BLaER1 treated with 17β-estradiol and CSF1 and Interleukin-3, amounts not matched to agents 10 nM and 100 nM (cell line): ENCODE data around the gene RPS6KA2.
"Not testable (repeated sequence)": the region's sequence is repeated elsewhere in the genome, so short reads cannot be mapped to it uniquely, and the experiment has no call there.

Experiments used
- H3K27ac ChIP-seq, 11 experiments: shearing (Covaris generic); formaldehyde crosslinking; 2 replicates each; pipeline ENCODE4 v1.8.1; 2022
- H3K27me3 ChIP-seq, 11 experiments: shearing (Covaris generic); formaldehyde crosslinking; 2 replicates each; pipeline ENCODE4 v1.8.1; 2022
- H3K36me3 ChIP-seq, 11 experiments: shearing (Covaris generic); formaldehyde crosslinking; 2 replicates each; pipeline ENCODE4 v1.8.1; 2022
- H3K4me1 ChIP-seq, 10 experiments: shearing (Covaris generic); formaldehyde crosslinking; 2 replicates each; pipeline ENCODE4 v1.8.1; 2022
- H3K4me2 ChIP-seq, 11 experiments: shearing (Covaris generic); formaldehyde crosslinking; 2 replicates each; pipeline ENCODE4 v1.8.1; 2022
- H3K4me3 ChIP-seq, 10 experiments: shearing (Covaris generic); formaldehyde crosslinking; 2 replicates each; pipeline ENCODE4 v1.8.1; 2022
- H3K9ac ChIP-seq, 11 experiments: shearing (Covaris generic); formaldehyde crosslinking; 2 replicates each; pipeline ENCODE4 v1.8.1; 2022
- H3K9me3 ChIP-seq, 11 experiments: shearing (Covaris generic); formaldehyde crosslinking; replicated peaks in 1 of 11; 2 replicates each; pipeline ENCODE4 v1.8.1; 2022
- H4K20me1 ChIP-seq, 11 experiments: shearing (Covaris generic); formaldehyde crosslinking; 2 replicates each; pipeline ENCODE4 v1.8.1; 2022
- Cebpa-rat ChIP-seq, 11 experiments: shearing (Covaris generic); IDR thresholded peaks; 2 replicates each; pipeline ENCODE4 v1.8.1; 2022

RPS6KA2 gene

DNA sequence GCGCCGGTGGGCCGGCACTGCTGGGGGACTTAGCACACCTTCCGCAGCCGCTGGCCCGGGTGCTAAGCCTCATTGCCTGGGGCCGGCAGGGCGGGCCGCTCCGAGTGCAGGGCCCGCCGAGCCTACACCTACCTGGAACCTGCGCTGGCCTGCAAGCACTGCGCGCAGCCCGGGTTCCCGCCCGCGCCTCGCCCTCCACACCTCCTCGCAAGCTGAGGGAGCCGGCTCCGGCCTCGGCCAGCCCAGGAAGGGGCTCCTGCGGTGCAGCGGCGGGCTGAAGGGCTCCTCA, 233.6 kb downstream of the RPS6KA2 start:
- Histone ChIP-seq H3K36me3 (no peaks in the 10 kb centered on the region), H4K20me1 (no peaks in the 10 kb centered on the region), H3K9ac (no peak overlapping the region), H3K27me3 (no peaks in the 10 kb centered on the region), H3K4me1 (peaks cover 5 to 22% (median 16%) of the 10 kb centered on the region in 10 experiments; a peak in 19 of 20 replicates), H3K4me2 (no peak overlapping the region), H3K27ac (no peak overlapping the region), H3K9me3 (peaks cover 0 to 8% (median 0%) of the 10 kb centered on the region in 11 experiments; a peak in 5 of 22 replicates), H3K4me3 (no peak overlapping the region)
- TF ChIP-seq Cebpa-rat (IDR thresholded peaks at IDR 0.05), result no peak

DNA sequence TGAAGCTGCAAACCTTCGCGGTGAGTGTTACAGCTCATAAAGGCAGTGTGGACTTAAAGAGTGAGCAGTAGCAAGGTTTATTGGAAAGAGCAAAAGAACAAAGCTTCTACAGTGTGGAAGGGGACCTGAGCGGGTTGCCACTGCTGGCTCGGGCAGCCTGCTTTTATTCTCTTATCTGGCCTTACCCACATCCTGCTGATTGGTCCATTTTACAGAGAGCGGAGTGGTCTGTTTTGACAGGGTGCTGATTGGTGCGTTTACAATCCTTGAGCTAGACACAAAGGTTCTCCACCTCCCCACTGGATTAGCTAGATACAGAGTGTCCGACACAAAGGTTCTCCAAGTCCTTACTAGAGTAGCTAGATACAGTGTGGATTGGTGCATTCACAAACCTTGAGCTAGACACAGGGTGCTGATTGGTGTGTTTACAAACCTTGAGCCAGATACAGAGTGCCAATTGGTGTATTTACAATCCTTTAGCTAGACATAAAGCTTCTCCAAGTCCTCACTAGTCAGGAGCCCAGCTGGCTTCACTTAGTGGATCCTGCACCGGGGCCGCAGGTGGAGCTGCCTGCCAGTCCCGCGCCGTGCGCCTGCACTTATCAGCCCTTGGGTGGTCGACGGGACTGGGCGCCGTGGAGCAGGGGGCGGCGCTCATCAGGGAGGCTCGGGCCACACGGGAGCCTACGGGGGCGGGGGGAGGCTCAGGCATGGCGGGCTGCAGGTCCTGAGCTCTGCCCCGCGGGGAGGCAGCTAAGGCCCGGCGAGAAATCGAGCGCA, 234.1 kb downstream of the RPS6KA2 start:
- peaks cover 0 to 17% (median 10%) of the 10 kb centered on the region in 10 experiments; a peak in 16 of 20 replicates for H3K4me1 ChIP-seq
- H3K4me3 ChIP-seq, H3K4me2 ChIP-seq, H3K27me3 ChIP-seq, H3K36me3 ChIP-seq, H3K27ac ChIP-seq, H3K9me3 ChIP-seq, H4K20me1 ChIP-seq, H3K9ac ChIP-seq: not testable (repeated sequence)

DNA sequence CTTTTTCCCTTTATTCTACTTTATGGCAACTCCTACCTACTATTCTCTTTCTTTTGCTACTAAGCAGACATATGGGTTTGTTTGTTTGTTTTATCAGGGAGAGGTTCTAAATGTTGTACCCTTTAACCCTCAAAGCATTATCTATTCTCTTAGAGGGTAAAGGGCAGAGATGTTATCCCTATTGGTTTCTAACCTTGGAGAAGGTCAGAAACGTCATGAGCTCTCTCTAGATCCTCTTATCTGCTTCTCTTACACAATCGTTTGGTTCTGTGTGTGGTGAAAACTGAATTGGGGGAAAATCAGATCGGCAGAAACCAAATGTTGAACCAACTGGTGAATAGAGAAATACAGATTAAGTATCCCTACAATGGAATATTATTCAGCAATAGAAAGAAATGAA, 237.9 kb downstream of the RPS6KA2 start:
- H3K9me3 ChIP-seq, result no peaks in the 10 kb centered on the region
- no peaks in the 10 kb centered on the region for H3K36me3 ChIP-seq
- no peak for TF ChIP-seq Cebpa-rat (IDR thresholded peaks at IDR 0.05)
- H3K4me2 ChIP-seq, result no peak overlapping the region
- no peaks in the 10 kb centered on the region for H3K27me3 ChIP-seq
- no peak overlapping the region for H3K27ac ChIP-seq
- no peaks in the 10 kb centered on the region for H4K20me1 ChIP-seq
- H3K4me3 ChIP-seq, result no peak overlapping the region
- peaks cover 3 to 11% (median 6%) of the 10 kb centered on the region in 10 experiments for H3K4me1 ChIP-seq
- H3K9ac ChIP-seq, result no peak overlapping the region

DNA sequence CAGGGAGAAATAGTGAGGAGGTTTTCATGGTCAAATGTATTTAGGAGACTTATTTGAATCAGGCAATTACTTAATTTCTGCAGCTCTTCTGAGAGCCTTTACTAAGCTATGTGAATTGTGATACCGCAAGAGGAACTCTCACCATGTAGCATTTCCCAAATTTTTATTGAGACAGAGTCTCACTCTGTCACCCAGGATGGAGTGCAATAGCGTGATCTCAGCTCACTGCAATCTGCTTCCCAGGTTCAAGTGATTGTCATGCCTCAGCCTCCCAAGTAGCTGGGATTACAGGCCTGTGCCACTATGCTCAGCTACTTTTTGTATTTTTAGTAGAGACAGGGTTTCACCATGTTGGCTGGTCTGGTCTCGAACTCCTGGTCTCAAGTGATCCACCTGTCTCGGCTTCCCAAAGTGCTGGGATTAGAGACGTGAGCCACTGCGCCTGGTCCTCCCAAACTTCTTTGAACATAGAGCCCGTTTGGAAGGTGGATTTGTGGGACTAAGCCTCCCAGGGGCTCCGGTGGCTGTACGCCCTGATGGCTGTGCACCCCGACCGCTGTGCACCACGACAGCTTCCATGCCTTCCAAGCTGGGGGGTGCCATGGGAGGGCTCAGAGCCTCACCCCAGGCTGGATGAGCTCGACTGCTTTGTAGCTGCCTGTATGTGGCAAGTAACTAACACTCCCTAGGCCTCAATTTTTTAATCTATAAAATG, 238.6 kb downstream of the RPS6KA2 start:
- no peak overlapping the region for H3K4me3 ChIP-seq
- H3K27ac ChIP-seq, result no peak overlapping the region
- no peak overlapping the region for H3K9ac ChIP-seq
- TF ChIP-seq Cebpa-rat (IDR thresholded peaks at IDR 0.05), result no peak
- H3K27me3 ChIP-seq, result no peaks in the 10 kb centered on the region
- no peaks in the 10 kb centered on the region for H4K20me1 ChIP-seq
- no peak overlapping the region for H3K4me2 ChIP-seq
- H3K4me1 ChIP-seq, result peaks cover 6 to 15% (median 10%) of the 10 kb centered on the region in 10 experiments
- no peaks in the 10 kb centered on the region for H3K9me3 ChIP-seq
- H3K36me3 ChIP-seq, result no peaks in the 10 kb centered on the region

DNA sequence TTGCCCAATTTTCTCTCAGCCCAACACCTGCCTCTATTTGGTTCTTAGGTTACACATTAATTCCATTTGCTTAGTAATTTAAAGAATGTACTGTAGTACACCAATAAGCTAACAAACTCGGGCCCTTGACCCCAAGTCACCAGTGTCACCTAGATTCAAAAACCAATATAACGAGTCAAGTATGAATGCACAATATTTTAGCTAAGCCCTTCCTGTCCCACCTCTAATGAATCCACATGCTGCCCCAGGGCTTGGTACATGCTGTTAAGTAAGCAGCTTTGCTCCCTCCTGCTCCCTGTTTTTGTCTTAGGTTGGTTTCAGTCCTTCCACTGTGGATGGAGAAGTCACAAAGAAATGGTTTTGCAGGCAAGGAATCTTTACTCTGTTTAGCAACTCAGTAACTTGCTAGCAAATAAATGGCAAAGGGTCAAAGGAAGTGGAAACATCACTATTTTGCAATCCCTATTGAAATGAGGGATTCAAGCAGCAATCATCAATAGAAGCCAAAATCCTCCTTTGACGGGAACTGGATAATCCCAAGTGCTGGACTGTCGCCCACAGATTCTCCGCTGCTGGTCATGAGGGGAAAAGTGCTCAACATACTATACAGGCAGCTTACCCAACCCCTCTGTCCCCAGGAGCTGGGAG, 239.3 kb downstream of the RPS6KA2 start:
- Histone ChIP-seq H4K20me1 (no peaks in the 10 kb centered on the region), H3K9ac (no peak overlapping the region)

DNA sequence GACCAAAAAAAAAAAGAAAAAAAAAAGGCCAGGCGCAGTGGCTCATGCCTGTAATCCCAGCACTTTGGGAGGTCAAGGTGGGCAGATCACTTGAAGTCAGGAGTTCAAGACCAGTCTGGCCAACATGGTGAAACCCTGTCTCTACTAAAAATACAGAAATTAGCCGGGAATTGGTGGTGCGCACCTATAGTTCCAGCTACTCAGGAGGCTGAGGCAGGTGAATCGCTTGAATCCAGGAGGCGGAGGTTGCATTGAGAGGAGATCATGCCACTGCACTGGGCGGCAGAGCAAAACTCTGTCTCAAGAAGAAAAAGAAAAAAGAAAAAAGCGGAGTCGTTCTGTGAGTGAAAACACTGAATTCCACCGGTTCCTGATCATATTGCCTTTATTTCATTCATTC, 240.0 kb downstream of the RPS6KA2 start:
- H3K9me3 ChIP-seq, H3K4me3 ChIP-seq, H3K27ac ChIP-seq, H3K4me2 ChIP-seq, H3K9ac ChIP-seq, H4K20me1 ChIP-seq, H3K27me3 ChIP-seq, H3K36me3 ChIP-seq: not testable (repeated sequence)
- H3K4me1 ChIP-seq, result peaks cover 7 to 16% (median 10%) of the 10 kb centered on the region in 10 experiments

More for the DNA sequence above, 239.3 kb downstream of the RPS6KA2 start:
- peaks cover 6 to 15% (median 10%) of the 10 kb centered on the region in 10 experiments for H3K4me1 ChIP-seq
- H3K36me3 ChIP-seq, result no peaks in the 10 kb centered on the region
- H3K9me3 ChIP-seq, result no peaks in the 10 kb centered on the region
- H3K4me2 ChIP-seq, result no peak overlapping the region
- H3K27me3 ChIP-seq, result no peaks in the 10 kb centered on the region
- H3K27ac ChIP-seq, result no peak overlapping the region
- no peak for TF ChIP-seq Cebpa-rat (IDR thresholded peaks at IDR 0.05)
- H3K4me3 ChIP-seq, result no peak overlapping the region

DNA sequence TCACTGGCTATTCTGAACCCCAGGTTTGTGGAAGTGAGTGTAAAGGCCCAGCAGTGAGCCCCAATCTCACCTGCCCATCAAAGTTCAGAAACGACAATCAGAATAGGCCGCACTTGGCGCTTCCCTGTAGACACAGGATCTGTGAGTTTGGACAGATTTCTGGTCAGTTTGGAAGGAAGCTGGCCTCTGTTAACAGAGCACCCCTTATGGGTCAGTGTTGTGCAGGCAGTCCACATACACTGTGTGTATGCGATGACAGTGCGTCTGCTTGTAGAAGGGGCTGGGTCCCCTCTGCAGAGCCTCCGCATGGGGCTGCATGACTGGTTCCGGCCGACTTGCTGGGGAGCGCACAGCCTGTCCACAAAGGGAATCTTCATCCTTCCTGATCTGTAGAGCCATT, 240.9 kb downstream of the RPS6KA2 start:
- no peak for TF ChIP-seq Cebpa-rat (IDR thresholded peaks at IDR 0.05)
- Histone ChIP-seq H3K4me1 (peaks cover 11 to 25% (median 19%) of the 10 kb centered on the region in 10 experiments), H3K9me3 (no peaks in the 10 kb centered on the region), H4K20me1 (peaks cover 0 to 10% (median 0%) of the 10 kb centered on the region in 11 experiments; a peak in 7 of 22 replicates), H3K4me3 (no peak overlapping the region), H3K9ac (no peak overlapping the region), H3K27ac (no peak overlapping the region), H3K27me3 (peaks cover 0 to 13% (median 6%) of the 10 kb centered on the region in 11 experiments; a peak in 8 of 22 replicates), H3K36me3 (no peaks in the 10 kb centered on the region), H3K4me2 (no peak overlapping the region)

DNA sequence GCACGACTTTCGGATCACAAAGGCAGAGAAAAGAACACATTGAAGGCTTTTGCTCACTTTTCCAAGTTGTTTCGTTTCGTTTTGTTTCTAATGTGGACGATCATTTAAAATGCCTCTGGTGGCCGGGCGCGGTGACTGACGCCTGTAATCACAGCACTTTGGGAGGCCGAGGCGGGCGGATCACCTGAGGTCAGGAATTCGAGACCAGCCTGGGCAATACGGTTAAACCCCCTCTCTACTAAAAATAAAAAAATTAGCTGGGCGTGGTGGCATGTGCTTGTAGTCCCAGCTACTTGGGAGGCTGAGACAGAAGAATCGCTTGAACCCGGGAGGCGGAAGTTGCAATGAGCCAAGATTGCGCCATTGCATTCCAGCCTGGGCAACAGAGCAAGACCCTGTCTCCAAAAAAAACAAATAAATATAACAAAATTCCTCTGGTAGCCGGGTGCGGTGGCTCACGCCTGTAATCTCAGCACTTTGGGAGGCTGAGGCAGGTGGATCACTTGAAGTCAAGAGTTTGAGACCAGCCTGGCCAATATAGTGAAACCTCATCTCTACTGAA, 243.2 kb downstream of the RPS6KA2 start:
- Histone ChIP-seq H3K27ac (peak overlapping the region; percentile 30 to 95 (median 89); a peak in 21 of 22 replicates), H3K4me2 (peak overlapping the region; percentile 67 to 89 (median 82)), H3K9ac (peak overlapping the region; percentile 82 to 94 (median 89)), H3K4me3 (peak overlapping the region; percentile 74 to 95 (median 84)), H4K20me1 (peaks cover 0 to 31% (median 4%) of the 10 kb centered on the region in 11 experiments; a peak in 7 of 22 replicates), H3K4me1 (peaks cover 15 to 32% (median 25%) of the 10 kb centered on the region in 10 experiments), H3K27me3 (peaks cover 0 to 14% (median 6%) of the 10 kb centered on the region in 11 experiments; a peak in 8 of 22 replicates)
- H3K36me3 ChIP-seq, H3K9me3 ChIP-seq: not testable (repeated sequence)
- TF ChIP-seq Cebpa-rat (IDR thresholded peaks at IDR 0.05), result peak in 7 of 11 experiments; percentile 11 to 70 (median 54); a peak in 7 of 22 replicates
